GM23338 (cell line): Measurements from ENCODE around the gene DVL2. TPM values are rescaled to one million over a fixed set of nuclear protein-coding genes. Genes with fewer than 3 reads are reported as not detected.

Experiments
- ATAC-seq: fragments of 200-7000 bp; cut with Tn5 transposase; 3 replicates; pipeline ENCODE4 v1.9.1; 2020
- DNase-seq: peaks from one replicate; pipeline ENCODE4 v3.0.0-alpha.2; 2015; ENCODE audit warnings: low spot score
- H2AFZ ChIP-seq: fragments of 200-600 bp; sonication (generic); 2 replicates; pipeline ENCODE4 v1.8.0; 2016; ENCODE audit warnings: antibody characterized with exemption, mild to moderate bottlenecking, moderate library complexity
- H3F3A ChIP-seq: fragments of 200-600 bp; sonication (generic); replicated peaks from 2 replicates; pipeline ENCODE4 v1.8.0; 2017; ENCODE audit warnings: antibody characterized with exemption, mixed run types, low read depth
- H3K27ac ChIP-seq: fragments of 200-600 bp; sonication (generic); 2 replicates; pipeline ENCODE4 v1.6.1; 2016; ENCODE audit warnings: low read depth
- H3K27me3 ChIP-seq: fragments of 200-600 bp; sonication (generic); 2 replicates; pipeline ENCODE4 v1.8.0; 2016; ENCODE audit warnings: mild to moderate bottlenecking, mixed run types, moderate library complexity; ENCODE audit not compliant: insufficient read depth
- H3K36me3 ChIP-seq: fragments of 200-600 bp; sonication (generic); 2 replicates; pipeline ENCODE4 v1.8.0; 2016; ENCODE audit warnings: mild to moderate bottlenecking; ENCODE audit not compliant: insufficient read depth
- H3K4me1 ChIP-seq: fragments of 200-600 bp; sonication (generic); 2 replicates; pipeline ENCODE4 v1.8.0; 2016; ENCODE audit warnings: mild to moderate bottlenecking, moderate library complexity; ENCODE audit not compliant: insufficient read depth
- H3K4me2 ChIP-seq: fragments of 200-600 bp; sonication (generic); 2 replicates; pipeline ENCODE4 v1.7.1; 2017; ENCODE audit warnings: mixed run types
- H3K4me3 ChIP-seq: fragments of 200-600 bp; sonication (generic); 2 replicates; pipeline ENCODE4 v1.6.1; 2016; ENCODE audit warnings: mixed run types
- H3K79me2 ChIP-seq: fragments of 200-600 bp; sonication (generic); replicated peaks from 2 replicates; pipeline ENCODE4 v1.8.0; 2017; ENCODE audit warnings: mild to moderate bottlenecking; ENCODE audit not compliant: insufficient read depth
- H3K9me2 ChIP-seq: fragments of 200-600 bp; sonication (generic); 2 replicates; pipeline ENCODE4 v1.8.0; 2017; ENCODE audit not compliant: insufficient read depth
- H4K20me1 ChIP-seq: fragments of 200-600 bp; sonication (generic); replicated peaks from 2 replicates; pipeline ENCODE4 v1.8.0; 2017; ENCODE audit warnings: mild to moderate bottlenecking; ENCODE audit not compliant: insufficient read depth
- H3K27ac Mint-ChIP-seq: 2 replicates; pipeline ENCODE4 v1.8.0; 2020; ENCODE audit warnings: inconsistent platforms, mild to moderate bottlenecking, moderate library complexity, mixed read lengths
- H3K27me3 Mint-ChIP-seq: 3 replicates; pipeline ENCODE4 v1.8.0; 2022; ENCODE audit warnings: low read depth, mild to moderate bottlenecking, moderate library complexity, mixed read lengths, inconsistent platforms; ENCODE audit not compliant: insufficient read depth, poor library complexity
- H3K36me3 Mint-ChIP-seq: 3 replicates; pipeline ENCODE4 v1.8.0; 2021; ENCODE audit warnings: low read depth, mild to moderate bottlenecking, inconsistent platforms, moderate library complexity, mixed read lengths
- H3K4me1 Mint-ChIP-seq: 3 replicates; pipeline ENCODE4 v1.8.0; 2020; ENCODE audit warnings: mild to moderate bottlenecking, inconsistent platforms, mixed read lengths
- H3K4me3 Mint-ChIP-seq: 3 replicates; pipeline ENCODE4 v1.8.0; 2021; ENCODE audit warnings: moderate library complexity, mild to moderate bottlenecking, inconsistent platforms, mixed read lengths
- H3K9me3 Mint-ChIP-seq: 3 replicates; pipeline ENCODE4 v1.8.0; 2020; ENCODE audit warnings: moderate library complexity, mild to moderate bottlenecking, inconsistent platforms, mixed read lengths
- CREB1 ChIP-seq: fragments of 250-450 bp; sonication (Bioruptor Pico); IDR thresholded peaks from 2 replicates; pipeline ENCODE4 v1.5.0; 2020; ENCODE audit warnings: low read depth, mild to moderate bottlenecking, moderate library complexity
- CTCF ChIP-seq, 2 experiments: fragments of 200-600 bp in 1 of 2; sonication (generic) in 1 of 2; conservative IDR thresholded peaks; 2 replicates each; pipeline versions ENCODE4 v1.5.1 to v1.6.1; 2016 to 2017; ENCODE audit warnings: antibody characterized with exemption in 2 of 2, low read depth in 2 of 2, mild to moderate bottlenecking in 2 of 2, moderate library complexity in 1 of 2
- ETS1 ChIP-seq: IDR thresholded peaks from 2 replicates; pipeline ENCODE4 v1.6.1; 2016; ENCODE audit warnings: antibody characterized with exemption
- EZH2 ChIP-seq: fragments of 200-600 bp; sonication (generic); IDR thresholded peaks from one replicate; pipeline ENCODE4 v1.8.0; 2017; ENCODE audit warnings: antibody characterized with exemption, mild to moderate bottlenecking, low read depth; ENCODE audit not compliant: unreplicated experiment
- EZH2phosphoT487 ChIP-seq: fragments of 200-600 bp; sonication (generic); IDR thresholded peaks from one replicate; pipeline ENCODE4 v1.8.1; 2018; ENCODE audit warnings: antibody characterized with exemption; ENCODE audit not compliant: unreplicated experiment
- JUNB ChIP-seq: IDR thresholded peaks from one replicate; pipeline ENCODE4 v1.6.1; 2016; ENCODE audit warnings: antibody characterized with exemption; ENCODE audit not compliant: unreplicated experiment
- NANOG ChIP-seq: IDR thresholded peaks from 2 replicates; pipeline ENCODE4 v1.6.1; 2016; ENCODE audit warnings: antibody characterized with exemption, borderline replicate concordance
- POLR2AphosphoS5 ChIP-seq: IDR thresholded peaks from 2 replicates; pipeline ENCODE4 v1.6.1; 2016; ENCODE audit warnings: antibody characterized with exemption, low read depth
- REST ChIP-seq: IDR thresholded peaks from one replicate; pipeline ENCODE4 v1.6.1; 2018; ENCODE audit warnings: antibody characterized with exemption; ENCODE audit not compliant: unreplicated experiment
- STAT1 ChIP-seq: IDR thresholded peaks from one replicate; pipeline ENCODE4 v1.6.1; 2016; ENCODE audit warnings: antibody characterized with exemption; ENCODE audit not compliant: unreplicated experiment
- ZNF114 ChIP-seq: fragments of 250-450 bp; sonication (Bioruptor Pico); IDR thresholded peaks from 2 replicates; pipeline ENCODE4 v1.5.0; 2020; ENCODE audit warnings: mild to moderate bottlenecking, moderate library complexity
- ZNF331 ChIP-seq: fragments of 250-450 bp; sonication (Bioruptor Pico); IDR thresholded peaks from 2 replicates; pipeline ENCODE4 v1.5.0; 2020; ENCODE audit warnings: low read depth, mild to moderate bottlenecking, moderate library complexity
- ZNF462 ChIP-seq: fragments of 250-450 bp; sonication (Bioruptor Pico); IDR thresholded peaks from 2 replicates; pipeline ENCODE4 v1.5.0; 2020; ENCODE audit warnings: mild to moderate bottlenecking, moderate library complexity
- polyA plus RNA-seq: library from polyadenylated mRNA; unstranded; fragments of >200 nt; fragmentation: Nextera tagmentation; extraction: Ambion mirVana; gene quantifications from 2 replicates; pipeline ENCODE4 v1.2.1, GENCODE V29; 2016
- total RNA-seq: library from RNA; depleted of rRNA; stranded (reverse); fragments of >200 nt; shearing (Covaris generic); gene quantifications from 2 replicates; pipeline ENCODE4 v1.2.3, GENCODE V29; 2014

The DVL2 gene
- total and polyA plus RNA-seq, 2 experiments from 2014 or later: 19.7 to 80.6 TPM

GRCh38 chr17:7203391-7203790, 30.9 kb downstream of the DVL2 start:
- DNase-seq (no peak), ATAC-seq (no peak)
- no peak overlapping the region for H3K4me2 ChIP-seq
- no peak overlapping the region for H2AFZ ChIP-seq
- peaks cover 15% of the 10 kb centered on the region for H3K36me3 ChIP-seq
- peaks cover 20% of the 10 kb centered on the region for H3K79me2 ChIP-seq
- no peak overlapping the region for H3K27ac Mint-ChIP-seq
- H3K4me3 ChIP-seq: no peak overlapping the region
- peaks cover 10% of the 10 kb centered on the region for H4K20me1 ChIP-seq
- TF ChIP-seq POLR2AphosphoS5 (no peak), ZNF114 (CRISPR knock-in tag) (no peak), NANOG (no peak), STAT1 (no peak), CREB1 (CRISPR knock-in tag) (no peak), ZNF331 (CRISPR knock-in tag) (no peak), EZH2 (no peak), ETS1 (no peak), ZNF462 (CRISPR knock-in tag) (no peak), EZH2phosphoT487 (no peak), CTCF (conservative IDR thresholded peaks at IDR 0.05; ENCODE audit: low read depth in 2 of 2) (no peak), REST (no peak), JUNB (no peak)
- peaks cover 15% of the 10 kb centered on the region for H3K4me1 ChIP-seq
- peaks cover 10% of the 10 kb centered on the region for H3K27me3 Mint-ChIP-seq
- peaks cover 15% of the 10 kb centered on the region for H3F3A ChIP-seq
- peaks cover 40% of the 10 kb centered on the region for H3K36me3 Mint-ChIP-seq
- no peaks in the 10 kb centered on the region for H3K27me3 ChIP-seq
- H3K4me1 Mint-ChIP-seq: peaks cover 35% of the 10 kb centered on the region
- no peaks in the 10 kb centered on the region; the same call in 2 of the 3 replicates for H3K9me3 Mint-ChIP-seq
- H3K9me2 ChIP-seq: no peaks in the 10 kb centered on the region
- no peak overlapping the region for H3K27ac ChIP-seq
- 0 out of 3 replicates have a peak overlapping the region, but pooled peaks have one; percentile 19 for H3K4me3 Mint-ChIP-seq
